ENCODE results near the gene ANP32E. TPM values are rescaled to one million over a fixed set of nuclear protein-coding genes. Genes with fewer than 3 reads are reported as not detected.
A peak's percentile ranks its signal among the peaks of the same experiment; 100 is the strongest.

Gene ANP32E
- total and polyA plus RNA-seq, 9 of the 15 experiments (the other 6 are each of a cell fraction or from before 2014, with no cell fraction given) = 60.4 to 197 (median 104) TPM

- TF ChIP-seq, protein P1, sequence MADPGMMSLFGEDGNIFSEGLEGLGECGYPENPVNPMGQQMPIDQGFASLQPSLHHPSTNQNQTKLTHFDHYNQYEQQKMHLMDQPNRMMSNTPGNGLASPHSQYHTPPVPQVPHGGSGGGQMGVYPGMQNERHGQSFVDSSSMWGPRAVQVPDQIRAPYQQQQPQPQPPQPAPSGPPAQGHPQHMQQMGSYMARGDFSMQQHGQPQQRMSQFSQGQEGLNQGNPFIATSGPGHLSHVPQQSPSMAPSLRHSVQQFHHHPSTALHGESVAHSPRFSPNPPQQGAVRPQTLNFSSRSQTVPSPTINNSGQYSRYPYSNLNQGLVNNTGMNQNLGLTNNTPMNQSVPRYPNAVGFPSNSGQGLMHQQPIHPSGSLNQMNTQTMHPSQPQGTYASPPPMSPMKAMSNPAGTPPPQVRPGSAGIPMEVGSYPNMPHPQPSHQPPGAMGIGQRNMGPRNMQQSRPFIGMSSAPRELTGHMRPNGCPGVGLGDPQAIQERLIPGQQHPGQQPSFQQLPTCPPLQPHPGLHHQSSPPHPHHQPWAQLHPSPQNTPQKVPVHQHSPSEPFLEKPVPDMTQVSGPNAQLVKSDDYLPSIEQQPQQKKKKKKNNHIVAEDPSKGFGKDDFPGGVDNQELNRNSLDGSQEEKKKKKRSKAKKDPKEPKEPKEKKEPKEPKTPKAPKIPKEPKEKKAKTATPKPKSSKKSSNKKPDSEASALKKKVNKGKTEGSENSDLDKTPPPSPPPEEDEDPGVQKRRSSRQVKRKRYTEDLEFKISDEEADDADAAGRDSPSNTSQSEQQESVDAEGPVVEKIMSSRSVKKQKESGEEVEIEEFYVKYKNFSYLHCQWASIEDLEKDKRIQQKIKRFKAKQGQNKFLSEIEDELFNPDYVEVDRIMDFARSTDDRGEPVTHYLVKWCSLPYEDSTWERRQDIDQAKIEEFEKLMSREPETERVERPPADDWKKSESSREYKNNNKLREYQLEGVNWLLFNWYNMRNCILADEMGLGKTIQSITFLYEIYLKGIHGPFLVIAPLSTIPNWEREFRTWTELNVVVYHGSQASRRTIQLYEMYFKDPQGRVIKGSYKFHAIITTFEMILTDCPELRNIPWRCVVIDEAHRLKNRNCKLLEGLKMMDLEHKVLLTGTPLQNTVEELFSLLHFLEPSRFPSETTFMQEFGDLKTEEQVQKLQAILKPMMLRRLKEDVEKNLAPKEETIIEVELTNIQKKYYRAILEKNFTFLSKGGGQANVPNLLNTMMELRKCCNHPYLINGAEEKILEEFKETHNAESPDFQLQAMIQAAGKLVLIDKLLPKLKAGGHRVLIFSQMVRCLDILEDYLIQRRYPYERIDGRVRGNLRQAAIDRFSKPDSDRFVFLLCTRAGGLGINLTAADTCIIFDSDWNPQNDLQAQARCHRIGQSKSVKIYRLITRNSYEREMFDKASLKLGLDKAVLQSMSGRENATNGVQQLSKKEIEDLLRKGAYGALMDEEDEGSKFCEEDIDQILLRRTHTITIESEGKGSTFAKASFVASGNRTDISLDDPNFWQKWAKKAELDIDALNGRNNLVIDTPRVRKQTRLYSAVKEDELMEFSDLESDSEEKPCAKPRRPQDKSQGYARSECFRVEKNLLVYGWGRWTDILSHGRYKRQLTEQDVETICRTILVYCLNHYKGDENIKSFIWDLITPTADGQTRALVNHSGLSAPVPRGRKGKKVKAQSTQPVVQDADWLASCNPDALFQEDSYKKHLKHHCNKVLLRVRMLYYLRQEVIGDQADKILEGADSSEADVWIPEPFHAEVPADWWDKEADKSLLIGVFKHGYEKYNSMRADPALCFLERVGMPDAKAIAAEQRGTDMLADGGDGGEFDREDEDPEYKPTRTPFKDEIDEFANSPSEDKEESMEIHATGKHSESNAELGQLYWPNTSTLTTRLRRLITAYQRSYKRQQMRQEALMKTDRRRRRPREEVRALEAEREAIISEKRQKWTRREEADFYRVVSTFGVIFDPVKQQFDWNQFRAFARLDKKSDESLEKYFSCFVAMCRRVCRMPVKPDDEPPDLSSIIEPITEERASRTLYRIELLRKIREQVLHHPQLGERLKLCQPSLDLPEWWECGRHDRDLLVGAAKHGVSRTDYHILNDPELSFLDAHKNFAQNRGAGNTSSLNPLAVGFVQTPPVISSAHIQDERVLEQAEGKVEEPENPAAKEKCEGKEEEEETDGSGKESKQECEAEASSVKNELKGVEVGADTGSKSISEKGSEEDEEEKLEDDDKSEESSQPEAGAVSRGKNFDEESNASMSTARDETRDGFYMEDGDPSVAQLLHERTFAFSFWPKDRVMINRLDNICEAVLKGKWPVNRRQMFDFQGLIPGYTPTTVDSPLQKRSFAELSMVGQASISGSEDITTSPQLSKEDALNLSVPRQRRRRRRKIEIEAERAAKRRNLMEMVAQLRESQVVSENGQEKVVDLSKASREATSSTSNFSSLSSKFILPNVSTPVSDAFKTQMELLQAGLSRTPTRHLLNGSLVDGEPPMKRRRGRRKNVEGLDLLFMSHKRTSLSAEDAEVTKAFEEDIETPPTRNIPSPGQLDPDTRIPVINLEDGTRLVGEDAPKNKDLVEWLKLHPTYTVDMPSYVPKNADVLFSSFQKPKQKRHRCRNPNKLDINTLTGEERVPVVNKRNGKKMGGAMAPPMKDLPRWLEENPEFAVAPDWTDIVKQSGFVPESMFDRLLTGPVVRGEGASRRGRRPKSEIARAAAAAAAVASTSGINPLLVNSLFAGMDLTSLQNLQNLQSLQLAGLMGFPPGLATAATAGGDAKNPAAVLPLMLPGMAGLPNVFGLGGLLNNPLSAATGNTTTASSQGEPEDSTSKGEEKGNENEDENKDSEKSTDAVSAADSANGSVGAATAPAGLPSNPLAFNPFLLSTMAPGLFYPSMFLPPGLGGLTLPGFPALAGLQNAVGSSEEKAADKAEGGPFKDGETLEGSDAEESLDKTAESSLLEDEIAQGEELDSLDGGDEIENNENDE (IDR thresholded peaks at IDR 0.05; ENCODE audit: low read depth, low read length) = no peak
- TF ChIP-seq FOXK1 (CRISPR knock-in tag; IDR thresholded peaks at IDR 0.05; ENCODE audit: borderline replicate concordance) (no peak), SRSF3 (IDR thresholded peaks at IDR 0.05; ENCODE audit: insufficient read depth, low read length) (no peak), TCFL5 (CRISPR knock-in tag; conservative IDR thresholded peaks at IDR 0.05) (no peak), CEBPB (tag; IDR thresholded peaks at IDR 0.05) (no peak), NFYB (IDR thresholded peaks at IDR 0.05; ENCODE audit: extremely low read depth, insufficient read length) (no peak), TGIF2 (CRISPR knock-in tag; IDR thresholded peaks at IDR 0.05) (no peak), DNMT1 (IDR thresholded peaks at IDR 0.05) (no peak), CBX1 (IDR thresholded peaks at IDR 0.05; ENCODE audit: low read depth) (0 out of 2 replicates have a peak, but pooled peaks have one; percentile 26), ZNF586 (CRISPR knock-in tag; conservative IDR thresholded peaks at IDR 0.05) (no peak), PYGO2 (tag; IDR thresholded peaks at IDR 0.05) (no peak), KAT8 (IDR thresholded peaks at IDR 0.05; ENCODE audit: low read depth) (no peak)
- TF ChIP-seq, protein P2, sequence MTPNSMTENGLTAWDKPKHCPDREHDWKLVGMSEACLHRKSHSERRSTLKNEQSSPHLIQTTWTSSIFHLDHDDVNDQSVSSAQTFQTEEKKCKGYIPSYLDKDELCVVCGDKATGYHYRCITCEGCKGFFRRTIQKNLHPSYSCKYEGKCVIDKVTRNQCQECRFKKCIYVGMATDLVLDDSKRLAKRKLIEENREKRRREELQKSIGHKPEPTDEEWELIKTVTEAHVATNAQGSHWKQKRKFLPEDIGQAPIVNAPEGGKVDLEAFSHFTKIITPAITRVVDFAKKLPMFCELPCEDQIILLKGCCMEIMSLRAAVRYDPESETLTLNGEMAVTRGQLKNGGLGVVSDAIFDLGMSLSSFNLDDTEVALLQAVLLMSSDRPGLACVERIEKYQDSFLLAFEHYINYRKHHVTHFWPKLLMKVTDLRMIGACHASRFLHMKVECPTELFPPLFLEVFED (CRISPR knock-in tag; conservative IDR thresholded peaks at IDR 0.05) = no peak
- TF ChIP-seq, protein P3, sequence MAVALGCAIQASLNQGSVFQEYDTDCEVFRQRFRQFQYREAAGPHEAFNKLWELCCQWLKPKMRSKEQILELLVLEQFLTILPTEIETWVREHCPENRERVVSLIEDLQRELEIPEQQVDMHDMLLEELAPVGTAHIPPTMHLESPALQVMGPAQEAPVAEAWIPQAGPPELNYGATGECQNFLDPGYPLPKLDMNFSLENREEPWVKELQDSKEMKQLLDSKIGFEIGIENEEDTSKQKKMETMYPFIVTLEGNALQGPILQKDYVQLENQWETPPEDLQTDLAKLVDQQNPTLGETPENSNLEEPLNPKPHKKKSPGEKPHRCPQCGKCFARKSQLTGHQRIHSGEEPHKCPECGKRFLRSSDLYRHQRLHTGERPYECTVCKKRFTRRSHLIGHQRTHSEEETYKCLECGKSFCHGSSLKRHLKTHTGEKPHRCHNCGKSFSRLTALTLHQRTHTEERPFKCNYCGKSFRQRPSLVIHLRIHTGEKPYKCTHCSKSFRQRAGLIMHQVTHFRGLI (CRISPR knock-in tag; IDR thresholded peaks at IDR 0.05) = no peak
Measured at GRCh38 chr1:150234566-150235293, 1.2 kb downstream of the ANP32E start (continued).

Measured in K562 (cell line).